HG03196 (cell line): Measurements from ENCODE around the gene FAM81A.
"Not testable (repeated sequence)": the region's sequence is repeated elsewhere in the genome, so short reads cannot be mapped to it uniquely, and the experiment has no call there.

Source experiments
- ATAC-seq: cut with Tn5 transposase; IDR thresholded peaks from one replicate; pipeline ENCODE4 v1.9.1; 2021; ENCODE audit not compliant: unreplicated experiment

Gene FAM81A

GRCh38 chr15:59424616-59425015 lies 13.4 kb upstream of the FAM81A start:
- no peak for ATAC-seq

GRCh38 chr15:59428898-59429297 lies 9.1 kb upstream of the FAM81A start:
- ATAC-seq = not testable (repeated sequence)

DNA sequence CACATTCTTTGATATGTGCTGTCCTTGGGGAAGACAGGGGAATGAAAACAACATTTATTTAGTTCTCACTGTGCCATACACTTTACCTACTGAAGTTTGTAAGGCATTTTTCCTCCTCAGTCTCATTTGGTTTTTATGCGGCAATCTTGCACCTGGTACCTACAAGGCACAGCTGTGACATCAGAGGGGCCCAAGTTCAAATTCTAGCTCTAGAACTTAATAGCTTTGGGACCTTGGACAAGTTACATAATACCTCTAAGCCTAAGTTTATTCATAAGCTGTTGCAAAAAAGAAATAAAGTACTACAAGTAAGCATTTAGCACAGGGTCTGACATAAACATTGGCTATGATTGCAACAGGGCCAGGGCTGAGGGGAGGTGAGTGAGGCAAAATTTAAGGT lies 5.6 kb upstream of the FAM81A start:
- no peak for ATAC-seq

DNA sequence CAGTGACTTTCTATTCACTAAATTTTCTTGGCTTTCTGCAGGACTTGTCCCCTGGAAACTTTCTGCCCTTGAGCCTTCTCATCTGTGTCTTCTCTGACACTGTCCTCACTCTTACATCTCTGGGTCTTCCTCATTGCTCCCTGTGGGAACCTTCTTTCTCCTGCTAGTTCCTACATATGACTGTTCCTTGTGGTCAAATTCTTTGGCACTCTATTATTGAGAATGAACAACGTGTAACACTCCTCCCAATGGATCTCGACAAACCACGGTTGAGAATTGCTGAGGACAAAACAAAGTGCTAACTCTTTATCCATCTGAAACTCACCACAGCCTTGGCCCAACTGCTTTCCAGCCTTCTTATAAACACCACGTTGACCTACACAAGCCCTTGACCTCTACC lies 3.5 kb upstream of the FAM81A start:
- ATAC-seq = no peak

- no peak for ATAC-seq
These were observed 1.2 kb upstream of the FAM81A start for GRCh38 chr15:59436774-59437141.

DNA sequence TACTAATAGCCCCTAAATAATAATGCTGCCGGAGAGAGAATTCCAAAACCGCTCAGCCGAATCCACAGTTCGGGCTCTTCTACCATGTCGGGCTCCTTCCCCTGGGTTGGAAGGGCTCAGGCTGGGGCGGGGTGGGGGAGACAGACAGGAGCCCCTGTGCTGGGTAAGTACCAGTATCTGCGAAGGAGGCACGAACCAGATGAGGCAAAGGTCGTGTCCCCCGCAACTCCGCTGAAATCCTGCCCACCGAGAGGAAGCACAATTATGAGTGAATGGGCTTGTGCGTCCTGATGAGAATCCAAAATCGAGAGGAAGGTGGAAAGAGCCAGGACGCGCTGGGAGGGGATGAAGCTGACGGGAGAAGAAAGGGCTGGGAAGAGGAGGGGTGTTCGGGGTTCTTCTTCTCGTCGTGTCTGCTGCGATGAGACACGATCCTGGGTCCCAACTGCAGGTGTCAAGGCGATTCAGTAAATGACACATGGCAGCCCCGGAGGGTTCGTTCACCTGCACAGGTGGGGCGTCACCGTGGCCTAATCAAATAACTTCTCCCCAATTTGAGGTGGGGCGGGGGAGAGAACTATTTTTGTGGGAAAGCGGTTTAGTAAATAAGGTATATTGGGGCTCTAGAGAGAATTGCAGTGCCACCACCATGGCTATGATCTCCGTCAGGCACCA lies 707 bp upstream of the FAM81A start:
- no peak for ATAC-seq

DNA sequence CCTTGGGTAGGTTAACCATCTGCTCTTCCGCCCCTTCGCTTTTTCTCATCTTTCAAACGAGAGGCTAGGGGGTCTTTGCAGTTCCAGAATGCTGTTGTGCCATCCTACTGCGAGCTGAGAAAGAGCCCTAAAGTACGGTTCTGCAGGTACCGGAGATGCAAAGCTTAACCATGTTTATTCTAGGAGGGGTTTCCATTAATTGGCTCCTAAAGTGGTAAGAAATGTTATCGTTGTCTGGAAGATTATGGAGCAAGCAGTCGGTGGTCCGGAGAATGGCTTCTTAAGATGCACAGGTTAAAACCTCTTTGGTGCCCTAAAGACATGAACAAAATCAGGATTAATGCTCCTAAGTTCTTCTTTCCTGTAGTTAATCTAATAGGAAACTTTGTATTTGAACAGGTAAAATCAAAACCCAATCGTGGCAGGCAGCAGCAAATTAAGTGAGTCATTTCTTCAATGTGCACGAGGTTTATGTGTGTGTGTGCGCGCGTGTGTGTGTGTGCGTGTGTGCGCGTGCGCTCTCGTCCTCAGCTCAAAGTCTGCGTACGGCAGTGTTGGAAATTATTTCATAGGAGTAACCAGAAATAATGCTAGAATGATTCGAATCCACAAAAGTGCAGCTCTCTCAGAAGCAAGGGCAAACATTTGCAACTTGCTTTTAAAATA lies 772 bp downstream of the FAM81A start:
- no peak for ATAC-seq

DNA sequence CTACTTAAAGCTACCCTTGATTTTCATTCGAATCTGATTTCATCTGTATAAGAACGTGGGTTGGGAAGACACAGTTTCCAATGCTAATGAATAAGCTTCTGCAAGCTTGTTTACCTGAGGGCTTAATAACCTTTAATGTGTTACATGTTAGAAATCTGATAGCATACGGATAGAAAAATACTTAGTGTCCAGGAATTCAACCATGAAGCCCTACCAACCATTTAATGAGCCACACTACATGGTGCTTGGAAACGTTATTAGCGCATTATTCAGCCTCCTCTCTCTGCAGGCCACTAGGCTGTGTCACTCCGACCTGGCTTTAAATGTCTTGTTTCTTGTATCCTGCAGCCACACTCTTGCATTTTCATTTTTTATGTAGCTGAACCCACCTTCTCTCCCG lies 1.6 kb downstream of the FAM81A start:
- ATAC-seq = no peak

- ATAC-seq = no peak
These were observed 5.5 kb downstream of the FAM81A start for GRCh38 chr15:59443341-59444072.

DNA sequence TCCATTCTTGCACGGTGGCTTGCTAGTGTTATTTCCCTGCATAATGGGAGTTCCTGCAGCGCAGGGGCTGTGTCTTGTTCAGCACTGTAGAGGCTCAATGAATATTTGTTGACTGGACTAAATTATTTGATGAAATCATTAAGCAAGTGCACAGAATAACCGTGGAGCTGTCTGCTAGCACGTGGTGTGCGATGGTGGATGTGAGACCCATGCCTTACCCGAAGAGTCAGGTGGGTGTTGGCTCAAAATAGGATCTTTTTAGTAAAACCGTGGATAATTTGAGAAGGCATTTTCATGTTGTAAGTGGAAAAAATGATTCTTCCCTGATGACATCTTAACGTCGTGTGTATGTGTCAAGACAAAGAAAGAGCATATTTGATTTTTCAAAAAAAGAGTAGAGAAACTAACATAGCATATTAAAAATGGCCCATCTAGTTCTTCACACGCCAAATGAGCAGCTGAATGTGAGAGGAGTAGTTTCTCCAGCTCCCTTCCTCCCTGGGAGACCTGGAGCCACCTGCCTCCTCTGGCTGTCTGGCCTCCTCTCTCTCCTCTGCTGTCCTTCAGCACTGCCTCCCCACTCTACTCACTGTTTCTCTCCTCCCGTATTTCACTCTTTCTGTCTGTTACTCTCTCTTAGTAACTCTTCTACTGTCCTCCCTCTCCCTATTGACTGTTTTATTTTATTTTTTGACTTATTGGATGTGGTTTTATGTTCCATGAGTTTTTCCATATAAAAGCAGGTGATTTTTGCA lies 6.3 kb downstream of the FAM81A start:
- ATAC-seq = no peak

DNA sequence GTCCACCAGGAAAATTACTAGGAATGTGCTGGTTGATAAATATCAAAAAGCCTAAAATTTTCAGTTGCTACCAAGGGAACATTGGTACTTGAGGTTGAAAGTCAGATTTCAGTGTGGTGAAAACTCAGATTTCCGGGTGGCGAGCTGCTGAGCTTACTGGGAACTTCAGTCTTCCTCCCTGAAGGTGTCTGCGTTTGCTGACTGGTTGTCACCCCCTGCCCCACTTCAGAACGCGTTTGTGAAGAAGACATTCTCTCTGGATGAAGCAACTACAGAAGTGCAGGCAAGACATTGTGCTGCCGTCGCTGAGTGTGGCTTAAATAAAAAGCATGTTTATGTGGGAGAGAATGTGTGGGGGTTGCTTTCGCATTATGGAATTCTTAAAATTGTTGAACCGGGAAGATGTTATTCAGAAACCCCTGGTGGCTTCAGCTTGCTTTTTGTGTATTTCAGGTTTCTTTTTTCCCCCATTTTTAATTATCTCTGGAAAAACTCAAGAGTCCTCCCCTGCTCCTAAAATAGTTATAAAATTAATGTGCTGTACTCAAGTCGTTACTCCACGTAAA lies 7.1 kb downstream of the FAM81A start:
- ATAC-seq = no peak

DNA sequence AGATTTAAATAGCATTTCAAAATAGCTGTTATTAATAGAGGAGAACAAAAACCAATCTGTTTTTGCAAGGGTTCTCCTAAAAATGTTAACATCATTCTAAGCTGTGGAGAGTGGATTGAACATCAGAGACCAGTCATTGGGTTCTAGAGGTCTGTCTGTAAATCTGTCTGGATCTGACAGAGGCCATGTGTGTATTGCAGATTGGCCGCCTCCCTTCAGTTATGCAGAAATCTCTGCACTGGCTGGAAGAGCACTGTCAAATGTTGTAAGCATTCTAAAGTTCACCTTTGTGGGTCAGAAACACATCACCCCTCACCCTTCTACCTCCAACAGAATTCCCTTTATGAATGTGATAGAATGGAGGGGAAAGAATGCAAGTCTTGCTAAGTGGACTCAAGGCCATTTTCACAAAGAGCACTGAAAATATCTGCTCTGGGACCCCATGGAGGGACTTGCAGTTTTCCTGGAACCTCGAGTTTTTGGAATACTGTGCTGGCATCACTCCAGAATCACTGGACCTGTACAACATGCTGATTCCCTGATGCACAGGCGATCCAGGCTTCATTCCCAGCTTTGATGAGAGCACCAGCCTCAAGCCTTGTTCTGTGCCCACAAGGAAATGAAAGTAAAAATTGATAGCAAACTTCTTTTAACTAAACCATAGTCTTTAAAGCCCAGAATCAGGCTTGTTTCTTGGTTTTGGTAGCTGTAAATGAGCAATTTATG lies 8.4 kb downstream of the FAM81A start:
- ATAC-seq = no peak

- no peak for ATAC-seq
These were observed 9.4 kb downstream of the FAM81A start for GRCh38 chr15:59447367-59447766.

DNA sequence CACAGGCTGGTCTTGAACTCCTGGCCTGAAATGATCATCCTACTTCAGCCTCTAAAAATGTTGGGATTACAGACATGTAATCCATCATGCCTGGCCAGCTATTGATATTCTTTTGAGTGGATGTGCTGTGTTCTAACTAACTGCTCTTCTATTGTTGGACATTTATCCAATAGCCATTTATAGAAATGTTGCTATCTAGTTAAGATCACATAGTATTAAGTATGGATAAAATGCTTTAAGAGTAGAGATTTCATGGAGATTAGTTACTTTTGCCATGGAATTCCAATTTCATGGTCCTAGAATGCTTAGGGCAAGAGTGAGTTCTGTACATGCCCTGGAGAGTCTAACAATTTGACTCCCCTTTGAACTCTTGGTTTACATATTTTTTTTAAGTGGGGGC lies 10.9 kb downstream of the FAM81A start:
- ATAC-seq = no peak

DNA sequence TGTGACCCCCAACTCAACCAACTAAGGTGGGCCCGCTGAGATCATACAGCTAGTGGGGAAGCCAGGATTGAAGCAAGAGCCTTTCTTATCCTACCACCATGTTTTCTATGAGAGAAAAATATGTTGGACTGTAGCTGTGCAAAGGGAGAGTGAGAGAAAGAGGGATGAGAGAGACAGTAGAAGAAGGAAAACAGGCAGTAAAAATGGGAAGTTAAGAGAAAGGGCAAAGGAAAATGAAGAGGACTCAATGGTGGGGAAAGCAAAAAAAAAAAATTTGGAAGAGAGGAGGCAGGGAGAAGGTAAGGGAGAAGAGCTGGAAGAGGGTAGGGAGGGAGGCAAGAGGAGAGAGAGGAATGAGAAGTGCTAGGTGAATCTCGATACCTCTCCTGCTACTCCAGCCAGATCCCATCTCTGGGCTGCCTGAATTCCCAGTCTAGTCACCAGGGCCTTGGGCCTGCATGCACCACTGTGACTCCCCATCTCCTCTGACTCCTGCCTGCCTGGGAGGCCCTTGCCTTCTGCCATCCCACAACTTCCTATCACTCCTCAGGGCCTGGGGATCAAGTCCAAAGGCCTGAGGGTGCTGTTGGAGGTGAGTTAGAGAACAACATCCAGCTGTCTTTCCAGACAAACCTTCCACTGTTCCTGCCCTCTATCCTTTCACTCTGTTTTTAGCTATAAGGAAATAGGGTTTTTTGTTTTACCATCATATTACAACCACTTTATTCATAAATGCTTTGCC lies 15.7 kb downstream of the FAM81A start:
- no peak for ATAC-seq

- ATAC-seq = no peak
These were observed 18.1 kb downstream of the FAM81A start for GRCh38 chr15:59456114-59456513.

GRCh38 chr15:59457103-59457502 lies 19.1 kb downstream of the FAM81A start:
- no peak for ATAC-seq

DNA sequence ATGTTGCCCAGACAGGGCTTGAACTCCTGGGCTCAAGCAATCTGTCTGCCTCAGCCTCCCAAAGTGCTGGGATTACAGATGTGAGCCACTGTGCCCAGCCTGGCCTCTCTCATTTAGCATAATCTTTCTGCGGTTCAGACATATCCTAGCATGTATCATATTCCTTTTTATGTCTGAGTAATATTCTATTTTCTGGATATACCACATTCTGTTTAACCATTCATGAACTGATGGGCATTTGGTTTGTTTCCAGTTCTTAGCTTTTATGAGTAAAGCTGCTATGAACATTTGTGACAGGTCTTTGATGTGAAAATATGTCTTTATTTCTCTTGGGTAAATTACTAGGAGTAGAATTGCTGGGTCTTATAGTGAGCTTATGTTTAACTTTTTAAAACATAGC lies 23.5 kb downstream of the FAM81A start:
- no peak for ATAC-seq

- ATAC-seq = no peak
These were observed 35.2 kb downstream of the FAM81A start for GRCh38 chr15:59473226-59473625.

GRCh38 chr15:59475161-59475560 lies 37.2 kb downstream of the FAM81A start:
- not testable (repeated sequence) for ATAC-seq
